Measurements from ENCODE around the gene HEY2.

HEY2 gene

DNA sequence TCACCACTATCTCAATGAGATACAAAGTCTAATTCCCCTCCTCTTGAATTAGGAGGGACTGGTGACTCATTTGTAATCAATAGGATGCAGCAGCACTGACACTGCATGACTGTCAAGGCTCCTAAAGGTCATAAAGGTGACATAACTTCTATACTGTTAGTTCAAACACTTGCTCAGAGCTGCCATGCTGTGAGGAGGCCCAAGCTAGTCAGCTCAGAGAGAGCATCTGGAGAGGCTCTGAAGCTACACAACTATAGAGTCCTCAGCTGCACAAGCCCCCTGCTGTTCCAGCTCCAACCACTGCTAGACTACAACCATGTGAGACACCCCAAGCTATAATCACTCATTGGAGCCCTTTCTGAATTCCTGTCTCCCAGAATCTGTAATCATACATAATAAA is 17.0 kb upstream of the HEY2 start:
- no peak for DNase-seq (ENCODE audit: low read depth)
- no peak overlapping the region for H3K4me3 ChIP-seq (replicated peaks; ENCODE audit: low read depth, low read length)
- TF ChIP-seq, protein P1, sequence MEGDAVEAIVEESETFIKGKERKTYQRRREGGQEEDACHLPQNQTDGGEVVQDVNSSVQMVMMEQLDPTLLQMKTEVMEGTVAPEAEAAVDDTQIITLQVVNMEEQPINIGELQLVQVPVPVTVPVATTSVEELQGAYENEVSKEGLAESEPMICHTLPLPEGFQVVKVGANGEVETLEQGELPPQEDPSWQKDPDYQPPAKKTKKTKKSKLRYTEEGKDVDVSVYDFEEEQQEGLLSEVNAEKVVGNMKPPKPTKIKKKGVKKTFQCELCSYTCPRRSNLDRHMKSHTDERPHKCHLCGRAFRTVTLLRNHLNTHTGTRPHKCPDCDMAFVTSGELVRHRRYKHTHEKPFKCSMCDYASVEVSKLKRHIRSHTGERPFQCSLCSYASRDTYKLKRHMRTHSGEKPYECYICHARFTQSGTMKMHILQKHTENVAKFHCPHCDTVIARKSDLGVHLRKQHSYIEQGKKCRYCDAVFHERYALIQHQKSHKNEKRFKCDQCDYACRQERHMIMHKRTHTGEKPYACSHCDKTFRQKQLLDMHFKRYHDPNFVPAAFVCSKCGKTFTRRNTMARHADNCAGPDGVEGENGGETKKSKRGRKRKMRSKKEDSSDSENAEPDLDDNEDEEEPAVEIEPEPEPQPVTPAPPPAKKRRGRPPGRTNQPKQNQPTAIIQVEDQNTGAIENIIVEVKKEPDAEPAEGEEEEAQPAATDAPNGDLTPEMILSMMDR (IDR thresholded peaks at IDR 0.05; ENCODE audit: low read length, missing control alignments) = no peak

DNA sequence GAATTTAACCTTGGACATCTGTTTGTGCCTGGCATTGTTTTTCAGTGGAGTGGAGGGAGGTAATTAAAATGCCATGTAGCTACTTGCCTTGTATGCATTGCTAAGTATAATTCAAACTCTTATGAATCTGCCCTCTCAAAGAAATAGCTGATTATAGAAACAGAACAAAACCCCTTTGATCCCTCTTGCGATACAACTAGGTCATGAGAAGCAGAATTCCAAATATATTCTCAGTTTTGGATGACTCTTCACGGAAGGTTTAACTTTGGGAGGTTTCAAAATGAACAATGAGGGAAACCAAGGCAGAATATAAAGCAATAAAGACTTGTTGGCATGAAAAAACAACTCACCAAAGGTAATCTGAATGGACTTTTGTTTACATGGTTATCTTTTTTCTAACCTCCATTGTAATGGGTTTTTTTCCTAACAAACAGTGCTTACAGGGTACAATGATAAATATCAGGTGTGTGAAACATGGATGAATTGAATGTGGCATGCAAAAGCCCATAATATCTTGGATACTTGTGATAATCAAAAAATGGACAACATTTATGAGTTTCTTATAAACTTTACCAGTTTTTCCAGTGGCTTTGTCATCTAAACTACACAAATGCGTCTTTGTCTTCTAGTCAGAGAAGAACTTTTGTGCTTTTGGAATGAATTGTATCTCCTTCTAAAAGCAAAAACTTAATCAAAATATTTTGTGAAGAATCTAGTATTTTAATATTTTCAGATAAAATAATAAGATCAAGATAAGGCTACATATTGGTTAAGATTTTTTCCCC is 15.7 kb upstream of the HEY2 start:
- no peak overlapping the region for H3K4me3 ChIP-seq (replicated peaks; ENCODE audit: low read depth, low read length)
- DNase-seq (ENCODE audit: low read depth) = no peak
- TF ChIP-seq, protein P1 (IDR thresholded peaks at IDR 0.05; ENCODE audit: low read length, missing control alignments) = no peak

DNA sequence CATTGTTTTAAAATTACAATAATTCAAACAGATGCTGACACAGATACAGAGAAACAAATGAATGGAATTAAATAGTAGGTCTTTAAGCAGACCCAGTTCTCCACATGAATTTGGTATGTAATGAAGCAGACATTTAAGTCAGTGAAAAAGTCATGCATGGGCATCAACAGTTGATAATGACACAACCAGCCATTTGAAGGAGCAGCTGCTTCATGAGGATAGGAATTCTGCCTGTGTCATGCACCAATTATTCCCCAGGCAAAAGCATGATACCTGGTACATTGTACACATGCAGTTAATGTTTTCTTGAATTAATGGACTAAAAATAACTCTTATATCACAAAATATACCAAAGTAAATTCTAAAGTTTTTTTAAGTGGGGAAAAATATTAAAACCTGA is 11.2 kb upstream of the HEY2 start:
- no peak for DNase-seq (ENCODE audit: low read depth)
- no peak overlapping the region for H3K4me3 ChIP-seq (replicated peaks; ENCODE audit: low read depth, low read length)
- TF ChIP-seq, protein P1 (IDR thresholded peaks at IDR 0.05; ENCODE audit: low read length, missing control alignments) = no peak

DNA sequence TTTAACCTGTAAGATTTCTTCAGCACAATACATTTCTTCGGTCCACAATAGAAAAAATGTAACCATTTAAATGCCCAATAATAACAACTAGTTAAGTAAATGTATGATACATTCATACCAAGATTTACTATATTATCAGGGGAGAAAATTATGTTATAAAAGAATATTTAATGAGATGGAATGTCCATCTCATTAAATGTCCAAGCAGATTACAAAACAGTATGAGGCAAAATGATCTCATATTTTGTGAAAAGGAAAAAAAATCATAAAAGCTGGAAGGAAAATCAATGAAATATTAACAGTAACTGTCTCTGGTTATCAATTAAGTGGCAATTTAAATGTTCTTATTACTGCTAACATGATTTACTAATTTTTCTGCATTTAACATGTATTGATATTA is 10.1 kb upstream of the HEY2 start:
- H3K4me3 ChIP-seq (replicated peaks; ENCODE audit: low read depth, low read length) = no peak overlapping the region
- no peak for DNase-seq (ENCODE audit: low read depth)
- TF ChIP-seq, protein P1 (IDR thresholded peaks at IDR 0.05; ENCODE audit: low read length, missing control alignments) = no peak

DNA sequence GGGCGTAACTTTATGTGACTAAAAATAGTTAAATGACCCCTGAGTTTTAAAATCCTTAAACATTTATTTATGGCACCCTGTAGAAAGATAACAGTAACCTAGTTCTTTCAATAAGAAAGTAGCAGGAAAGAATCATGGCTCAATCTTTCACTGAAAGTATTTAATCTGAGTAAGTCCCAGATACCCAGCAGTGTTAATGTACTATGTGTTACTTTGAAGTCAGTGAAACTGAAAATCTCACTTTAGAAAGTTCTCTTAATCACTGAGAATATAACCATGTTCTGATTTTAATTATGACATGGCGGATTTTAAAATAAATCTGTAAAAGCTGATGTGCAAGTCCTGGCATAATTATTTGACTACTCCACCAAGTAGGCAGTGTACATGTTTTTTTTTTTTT is 8.1 kb upstream of the HEY2 start:
- H3K4me3 ChIP-seq (replicated peaks; ENCODE audit: low read depth, low read length) = no peak overlapping the region
- DNase-seq (ENCODE audit: low read depth) = no peak
- TF ChIP-seq, protein P1 (IDR thresholded peaks at IDR 0.05; ENCODE audit: low read length, missing control alignments) = no peak

DNA sequence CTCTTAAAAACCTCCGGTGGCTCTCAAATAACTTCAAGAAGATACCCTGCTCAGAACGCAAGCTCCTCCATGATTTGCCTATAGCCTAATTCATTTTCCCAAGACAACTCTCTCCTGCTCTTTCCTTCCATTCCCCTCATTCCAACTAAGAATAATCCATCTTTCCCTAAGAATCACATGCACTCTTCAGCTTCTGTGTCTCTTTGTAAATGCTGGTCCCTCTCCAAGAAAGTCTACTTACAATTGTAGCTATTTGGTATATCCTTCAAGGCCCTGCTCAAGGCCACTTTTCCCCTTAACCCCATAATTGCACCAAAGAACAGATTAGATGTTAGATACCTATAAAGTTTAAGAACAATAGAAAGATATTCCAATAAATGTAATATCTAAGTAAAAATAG is 7.4 kb upstream of the HEY2 start:
- H3K4me3 ChIP-seq (replicated peaks; ENCODE audit: low read depth, low read length) = no peak overlapping the region
- no peak for DNase-seq (ENCODE audit: low read depth)
- TF ChIP-seq, protein P1 (IDR thresholded peaks at IDR 0.05; ENCODE audit: low read length, missing control alignments) = no peak

Data from fibroblast of pulmonary artery (primary cell).